HepG2 (cell line): Measurements from ENCODE around the gene ARL5A. TPM values are rescaled to one million over a fixed set of nuclear protein-coding genes. Genes with fewer than 3 reads are reported as not detected.

Source experiments
- FOXK2 ChIP-seq: fragments of 450-650 bp; IDR thresholded peaks from 2 replicates; pipeline ENCODE4 v1.6.1; 2016
- HNRNPLL ChIP-seq: fragments of 200-400 bp; formaldehyde crosslinking; IDR thresholded peaks from 2 replicates; pipeline ENCODE4 v1.6.1; 2017; ENCODE audit warnings: mild to moderate bottlenecking, low read depth, low read length; ENCODE audit not compliant: poor library complexity, severe bottlenecking
- NFE2L2 ChIP-seq: fragments of 150-350 bp; IDR thresholded peaks from 2 replicates; pipeline ENCODE4 v1.6.1; 2014; ENCODE audit warnings: low read length
- PBX2 ChIP-seq: IDR thresholded peaks from 2 replicates; pipeline ENCODE4 v1.6.1; 2016; ENCODE audit warnings: control low read depth
- RFX5 ChIP-seq: IDR thresholded peaks from 2 replicates; pipeline ENCODE4 v1.6.1; 2011; ENCODE audit warnings: low read depth, low read length, improper control_type of control experiment
- SSRP1 ChIP-seq: IDR thresholded peaks from 2 replicates; pipeline ENCODE4 v1.6.1; 2016; ENCODE audit warnings: control low read depth
- TOPORS ChIP-seq: sonication (generic); formaldehyde crosslinking; IDR thresholded peaks from 2 replicates; pipeline ENCODE4 v1.8.0; 2023; ENCODE audit warnings: mild to moderate bottlenecking, missing genetic modification reagents
- ZBTB20 ChIP-seq: sonication (generic); formaldehyde crosslinking; IDR thresholded peaks from 2 replicates; pipeline ENCODE4 v1.8.1; 2023; ENCODE audit warnings: missing genetic modification reagents, low read depth, mild to moderate bottlenecking, borderline replicate concordance
- ZBTB37 ChIP-seq: sonication (generic); formaldehyde crosslinking; IDR thresholded peaks from 2 replicates; pipeline ENCODE4 v1.4.0; 2020; ENCODE audit warnings: mild to moderate bottlenecking, missing genetic modification reagents
- ZFP36L1 ChIP-seq: sonication (generic); formaldehyde crosslinking; IDR thresholded peaks from 2 replicates; pipeline ENCODE4 v1.8.0; 2022; ENCODE audit warnings: mild to moderate bottlenecking, missing genetic modification reagents, moderate library complexity
- ZNF224 ChIP-seq: sonication (generic); formaldehyde crosslinking; IDR thresholded peaks from 2 replicates; pipeline ENCODE4 v1.5.0; 2020; ENCODE audit warnings: mild to moderate bottlenecking, missing genetic modification reagents
- ZNF281 ChIP-seq: sonication (generic); formaldehyde crosslinking; IDR thresholded peaks from 2 replicates; pipeline ENCODE4 v1.4.0; 2020; ENCODE audit warnings: missing genetic modification reagents, borderline replicate concordance
- ZNF354B ChIP-seq: sonication (generic); formaldehyde crosslinking; IDR thresholded peaks from 2 replicates; pipeline ENCODE4 v1.8.0; 2022; ENCODE audit warnings: mild to moderate bottlenecking, missing genetic modification reagents
- ZNF512 ChIP-seq: sonication (generic); formaldehyde crosslinking; IDR thresholded peaks from 2 replicates; pipeline ENCODE4 v1.4.0; 2020; ENCODE audit warnings: mild to moderate bottlenecking, missing genetic modification reagents
- ZNF513 ChIP-seq: sonication (generic); formaldehyde crosslinking; conservative IDR thresholded peaks from 2 replicates; pipeline ENCODE4 v1.5.0; 2020; ENCODE audit warnings: missing genetic modification reagents
- ZNF687 ChIP-seq: sonication (generic); formaldehyde crosslinking; IDR thresholded peaks from 2 replicates; pipeline ENCODE4 v1.5.1; 2020; ENCODE audit warnings: mild to moderate bottlenecking, missing genetic modification reagents, moderate library complexity
- polyA plus RNA-seq, 8 experiments: library from polyadenylated mRNA; depleted of rRNA in 3 of 8; stranded (reverse) in 7 of 8; unstranded in 1 of 8; fragments of >200 nt; fragmentation: Illumina TruSeq in 4 of 8; extraction: Trizol in 4 of 8; gene quantifications; 2 replicates each; pipeline versions ENCODE4 v1.2.1 to v1.2.3, GENCODE V29; 2011 to 2016; ENCODE audit warnings: low read depth in 4 of 8, missing spikeins in 1 of 8, mixed read lengths in 1 of 8; ENCODE audit not compliant: insufficient read depth in 1 of 8
- total RNA-seq, 5 experiments: library from RNA; depleted of rRNA; stranded (reverse); fragments of >200 nt; fragmentation: Illumina TruSeq; extraction: Trizol; gene quantifications; 2 replicates each; pipeline ENCODE4 v1.2.3, GENCODE V29; 2016; ENCODE audit warnings: low read depth in 1 of 5

ARL5A gene
- total and polyA plus RNA-seq, 2 of the 13 experiments (the other 11 are each of a cell fraction or from before 2014, with no cell fraction given) = 47.5 to 149 TPM

GRCh38 chr2:151842830-151843690 lies 14.8 kb upstream of the ARL5A start (continued):
- no peak for TF ChIP-seq ZBTB20
- no peak for TF ChIP-seq ZFP36L1
- no peak for TF ChIP-seq RFX5
- TF ChIP-seq ZNF224 (CRISPR knock-in tag) = no peak
- no peak for TF ChIP-seq HNRNPLL
- TF ChIP-seq ZNF512 (CRISPR knock-in tag) = no peak
- TF ChIP-seq ZNF354B (CRISPR knock-in tag) = no peak
- no peak for TF ChIP-seq FOXK2
- no peak for TF ChIP-seq ZBTB37 (CRISPR knock-in tag)
- TF ChIP-seq ZNF513 (CRISPR knock-in tag) = no peak
- no peak for TF ChIP-seq TOPORS (CRISPR knock-in tag)
- no peak for TF ChIP-seq PBX2 (CRISPR knock-in tag)
- no peak for TF ChIP-seq NFE2L2
- TF ChIP-seq ZNF687 = peak; percentile 67
- no peak for TF ChIP-seq SSRP1 (CRISPR knock-in tag)
- no peak for TF ChIP-seq ZNF281 (CRISPR knock-in tag)
